K562 (cell line): ENCODE results near the gene MYO18A. TPM values are rescaled to one million over a fixed set of nuclear protein-coding genes. Genes with fewer than 3 reads are reported as not detected.

ENCODE experiments used
- ATAC-seq: fragments of 200-7000 bp; cut with Tn5 transposase; 3 replicates; pipeline ENCODE4 v1.9.1; 2020; ENCODE audit warnings: moderate library complexity
- BruUV-seq: library from RNA; stranded (reverse); fragments of 400-500 nt; replicated peaks from 2 replicates; lab custom pipeline; 2021; lab: Mats Ljungman, UMichigan
- CTCF ChIA-PET: fragments of 300-600 bp; formaldehyde crosslinking; extraction: SDS; loops from one replicate; lab custom pipeline; 2021; ENCODE audit warnings: low intra/inter-chr PET ratio; lab: Yijun Ruan, JAX
- POLR2A ChIA-PET: fragments of 300-600, 350-650 bp; sonication (Branson Sonifier 250); formaldehyde crosslinking; extraction: SDS; loops from one replicate; lab custom pipeline; 2021; ENCODE audit warnings: antibody characterized with exemption, inconsistent platforms; lab: Yijun Ruan, JAX
- DNase-seq, 4 experiments: peaks; one replicate each; pipeline versions ENCODE4 v3.0.0 to v3.0.0-alpha.2; 2011 to 2018; ENCODE audit warnings: low spot score in 3 of 4, mixed read lengths in 3 of 4; ENCODE audit errors: extremely low read depth in 1 of 4
- FAIRE-seq: peaks from 2 replicates; lab custom pipeline; 2011; peaks lifted over from hg19 to GRCh38; lab: Jason Lieb, UNC
- H2AFZ ChIP-seq: 2 replicates; pipeline ENCODE4 v1.6.0; 2011; ENCODE audit warnings: low read depth, low read length, control low read depth, inconsistent platforms
- H3K27ac ChIP-seq: fragments of 200-600 bp; 3 replicates; pipeline ENCODE4 v1.8.0; 2011; ENCODE audit warnings: low read depth, mild to moderate bottlenecking, control low read depth, inconsistent platforms, low read length, moderate library complexity, mixed read lengths; ENCODE audit errors: extremely low read depth
- H3K27me3 ChIP-seq, 2 experiments: fragments of 300-600 bp in 1 of 2; 2 replicates in 1 of 2; 3 replicates in 1 of 2; pipeline versions ENCODE4 v1.6.0 to v1.8.0; 2011; ENCODE audit warnings: inconsistent platforms in 2 of 2, low read length in 2 of 2, mild to moderate bottlenecking in 1 of 2, mixed read lengths in 1 of 2, moderate library complexity in 1 of 2; ENCODE audit not compliant: control insufficient read depth in 2 of 2, insufficient read depth in 2 of 2
- H3K36me3 ChIP-seq: fragments of 300-600 bp; 3 replicates; pipeline ENCODE4 v1.8.0; 2011; ENCODE audit warnings: mild to moderate bottlenecking, low read length, inconsistent platforms; ENCODE audit not compliant: control insufficient read depth, insufficient read depth
- H3K4me1 ChIP-seq, 2 experiments: fragments of 200-600 bp in 1 of 2; replicated peaks in 1 of 2; 2 replicates in 1 of 2; 3 replicates in 1 of 2; pipeline versions ENCODE4 v1.5.1 to v1.8.0; 2011; ENCODE audit warnings: inconsistent platforms in 2 of 2, low read length in 2 of 2, mild to moderate bottlenecking in 1 of 2, mixed read lengths in 1 of 2, moderate library complexity in 1 of 2; ENCODE audit not compliant: control insufficient read depth in 2 of 2, insufficient read depth in 2 of 2
- H3K4me2 ChIP-seq: 2 replicates; pipeline ENCODE4 v1.6.1; 2011; ENCODE audit warnings: low read length, control low read depth, inconsistent platforms, mixed read lengths; ENCODE audit not compliant: insufficient read depth
- H3K4me3 ChIP-seq: fragments of 200-600 bp; sonication (generic), shearing (Covaris generic); 2 replicates; pipeline ENCODE4 v1.5.1; 2016; ENCODE audit warnings: control low read depth, inconsistent platforms
- H3K79me2 ChIP-seq: fragments of 200-600 bp; 3 replicates; pipeline ENCODE4 v1.8.0; 2011; ENCODE audit warnings: low read length, inconsistent platforms; ENCODE audit not compliant: control insufficient read depth, insufficient read depth
- H3K9ac ChIP-seq, 2 experiments: 2 replicates each; pipeline versions ENCODE4 v1.6.0 to v1.6.1; 2011; ENCODE audit warnings: low read depth in 2 of 2, low read length in 2 of 2, control low read depth in 1 of 2, inconsistent platforms in 1 of 2, mild to moderate bottlenecking in 1 of 2, mixed read lengths in 1 of 2; ENCODE audit not compliant: insufficient read depth in 1 of 2
- H3K9me1 ChIP-seq: one replicate; pipeline ENCODE4 v1.6.0; 2011; ENCODE audit warnings: inconsistent platforms, mild to moderate bottlenecking, low read length, moderate library complexity; ENCODE audit not compliant: control insufficient read depth, insufficient read depth
- H3K9me3 ChIP-seq: replicated peaks from 2 replicates; pipeline ENCODE4 v1.5.1; 2011; ENCODE audit warnings: low read depth, low read length, inconsistent platforms; ENCODE audit not compliant: control insufficient read depth, insufficient read depth
- H4K20me1 ChIP-seq: replicated peaks from 2 replicates; pipeline ENCODE4 v1.6.1; 2011; ENCODE audit warnings: low read length, inconsistent platforms, mixed read lengths; ENCODE audit not compliant: control insufficient read depth, insufficient read depth
- CAMTA2 ChIP-seq: fragments of 250-450 bp; sonication (Bioruptor Pico); conservative IDR thresholded peaks from 2 replicates; pipeline ENCODE4 v1.5.1; 2022
- CBFA2T2 ChIP-seq: fragments of 450-650 bp; conservative IDR thresholded peaks from 2 replicates; pipeline ENCODE4 v1.6.1; 2017; ENCODE audit warnings: mild to moderate bottlenecking
- CBFB ChIP-seq: sonication (generic); formaldehyde crosslinking; IDR thresholded peaks from 2 replicates; pipeline ENCODE4 v1.4.0; 2020; ENCODE audit warnings: mild to moderate bottlenecking, missing genetic modification reagents
- CHAMP1 ChIP-seq: fragments of 450-650 bp; IDR thresholded peaks from 2 replicates; pipeline ENCODE4 v1.6.1; 2016; ENCODE audit warnings: mild to moderate bottlenecking
- ETV5 ChIP-seq: sonication (generic); formaldehyde crosslinking; IDR thresholded peaks from 2 replicates; pipeline ENCODE4 v1.4.0; 2020; ENCODE audit warnings: low read depth, mild to moderate bottlenecking, missing genetic modification reagents
- HNRNPH1 ChIP-seq: fragments of 200-400 bp; formaldehyde crosslinking; optimal IDR thresholded peaks from 2 replicates; pipeline ENCODE3; 2017; ENCODE audit warnings: low read depth, mild to moderate bottlenecking, low read length, moderate library complexity
- KLF1 ChIP-seq: fragments of 450-650 bp; IDR thresholded peaks from 2 replicates; pipeline ENCODE4 v1.6.1; 2016; ENCODE audit warnings: missing genetic modification characterization, missing compliant biosample characterization
- LARP7 ChIP-seq: fragments of 450-650 bp; IDR thresholded peaks from 2 replicates; pipeline ENCODE4 v1.6.1; 2016
- NBN ChIP-seq: fragments of 450-650 bp; IDR thresholded peaks from 2 replicates; pipeline ENCODE4 v1.6.1; 2016; ENCODE audit warnings: low read depth, mild to moderate bottlenecking
- NKRF ChIP-seq: fragments of 450-650 bp; IDR thresholded peaks from 2 replicates; pipeline ENCODE4 v1.6.1; 2016; ENCODE audit warnings: borderline replicate concordance
- PHF21A ChIP-seq: fragments of 450-650 bp; IDR thresholded peaks from 2 replicates; pipeline ENCODE4 v1.6.1; 2017; ENCODE audit warnings: low read depth, borderline replicate concordance
- SNAPC5 ChIP-seq: fragments of 250-450 bp; sonication (Bioruptor Pico); IDR thresholded peaks from 2 replicates; pipeline ENCODE4 v1.8.0; 2021; ENCODE audit warnings: moderate library complexity, mild to moderate bottlenecking, inconsistent platforms
- ZNF41 ChIP-seq: fragments of 250-450 bp; sonication (Bioruptor Pico); conservative IDR thresholded peaks from 2 replicates; pipeline ENCODE4 v1.4.0; 2020; ENCODE audit warnings: mild to moderate bottlenecking
- ZNF644 ChIP-seq: fragments of 200-800 bp; sonication (Bioruptor generic); IDR thresholded peaks from 2 replicates; pipeline ENCODE4 v1.6.1; 2016; ENCODE audit warnings: low read depth, missing genetic modification characterization, missing compliant biosample characterization
- ZNF695 ChIP-seq: fragments of 450-650 bp; formaldehyde crosslinking; IDR thresholded peaks from 2 replicates; pipeline ENCODE4 v1.4.0; 2020; ENCODE audit warnings: mild to moderate bottlenecking, moderate library complexity
- ZNF830 ChIP-seq: fragments of 250-450 bp; sonication (Bioruptor Pico); IDR thresholded peaks from 2 replicates; pipeline ENCODE4 v1.5.0; 2021; ENCODE audit warnings: mild to moderate bottlenecking
- WGBS: fragments of 100-300 bp; shearing (Covaris generic); methylation state at CpG from one replicate; pipeline ENCODE4 v1.1.6; 2016; ENCODE audit warnings: low coverage, mixed read lengths; ENCODE audit not compliant: insufficient coverage; ENCODE audit errors: missing lambda C conversion rate; 5-methylcytosine and 5-hydroxymethylcytosine counted together
- in situ Hi-C: fragments of 300-500 bp; cut with MboI; formaldehyde crosslinking; loops from 4 replicates; pipeline ENCODE4 v1.15.0; 2018; ENCODE audit warnings: inconsistent platforms, mixed read lengths
- intact Hi-C: fragments of 100-400 bp; cut with micrococcal nuclease; formaldehyde crosslinking; loops from 2 replicates; pipeline ENCODE4 v1.14.2; 2022
- polyA plus RNA-seq, 8 experiments: library from polyadenylated mRNA; depleted of rRNA in 4 of 8; stranded (reverse) in 5 of 8; unstranded in 3 of 8; fragments of >200 nt; fragmentation: Nextera tagmentation in 2 of 8; fragmentation: Illumina TruSeq in 1 of 8; extraction: Ambion mirVana in 2 of 8; extraction: Trizol in 1 of 8; gene quantifications; 2 replicates each; pipeline versions ENCODE4 v1.2.1 to v1.2.3, GENCODE V29; 2011 to 2014; ENCODE audit warnings: inconsistent platforms in 1 of 8, missing spikeins in 1 of 8
- total RNA-seq, 7 experiments: library from RNA; depleted of rRNA in 6 of 7; stranded (reverse); fragments of >200 nt in 6 of 7; fragmentation: Illumina TruSeq in 2 of 7; extraction: Trizol in 2 of 7; gene quantifications; 2 replicates each; pipeline versions ENCODE4 v1.2.1 to v1.2.3, GENCODE V29; 2011 to 2021; ENCODE audit warnings: low replicate concordance in 1 of 7

The MYO18A gene
- total and polyA plus RNA-seq, 9 of the 15 experiments (the other 6 are each of a cell fraction or from before 2014, with no cell fraction given) = 2.5 to 65.4 (median 17.1) TPM

- intact Hi-C loops = no loop called here
- FAIRE-seq = no peak
- Histone ChIP-seq H3K27ac (no peak overlapping the region), H3K79me2 (no peaks in the 10 kb centered on the region), H3K4me1 (peaks cover 6 to 10% of the 10 kb centered on the region in 2 experiments; a peak in 4 of 5 replicates), H3K4me2 (no peak overlapping the region), H3K9ac (no peak overlapping the region), H4K20me1 (no peaks in the 10 kb centered on the region; the same call in 1 of the 2 replicates), H3K27me3 (peaks cover 17 to 25% of the 10 kb centered on the region in 2 experiments), H3K9me3 (no peaks in the 10 kb centered on the region)
- POLR2A ChIA-PET = interaction anchor here (0.7 to 1.2 kb wide), 2 partner anchors 8 to 76 kb away, joined by 3 read pairs; no protein-coding TSS in a partner anchor
- DNase-seq = no peak
- 35% methylated on average over 3 of the region's 3 CpGs for WGBS
- ATAC-seq = no peak
- CTCF ChIA-PET = no interaction called here
- TF ChIP-seq CHAMP1 (no peak), SNAPC5 (CRISPR knock-in tag) (no peak), NBN (no peak), ETV5 (no peak), ZNF644 (tag) (no peak), KLF1 (tag) (no peak), ZNF695 (CRISPR knock-in tag) (no peak), LARP7 (no peak), ZNF41 (CRISPR knock-in tag) (no peak), HNRNPH1 (no peak), ZNF830 (CRISPR knock-in tag) (no peak), CBFA2T2 (no peak), CBFB (CRISPR knock-in tag) (no peak), CAMTA2 (CRISPR knock-in tag) (no peak), PHF21A (no peak), NKRF (no peak)
- TF ChIP-seq, all 486 proteins: peak for 0
- no peaks in the 10 kb centered on the region for H3K36me3 ChIP-seq
- H3K9me1 ChIP-seq = no peaks in the 10 kb centered on the region
- BruUV-seq = no TSS peak
- H2AFZ ChIP-seq = no peak overlapping the region
- in situ Hi-C loops = no loop called here
- H3K4me3 ChIP-seq = no peak overlapping the region
These were observed 136.6 kb downstream of the MYO18A start for GRCh38 chr17:29043539-29044145.
